Measurements from ENCODE around the gene CNIH3.

The CNIH3 gene

GRCh38 chr1:224782281-224783000 is 166.3 kb downstream of the CNIH3 start:
- DNase-seq: no peak

GRCh38 chr1:224783006-224783651 is 167.0 kb downstream of the CNIH3 start:
- no peak for DNase-seq

GRCh38 chr1:224784265-224785039 is 168.3 kb downstream of the CNIH3 start:
- no peak for DNase-seq

- no peak for DNase-seq
Measured at GRCh38 chr1:224785040-224785328, 168.9 kb downstream of the CNIH3 start.

GRCh38 chr1:224785622-224786021 is 169.5 kb downstream of the CNIH3 start:
- DNase-seq: no peak

- DNase-seq: no peak
Measured at GRCh38 chr1:224786533-224787250, 170.6 kb downstream of the CNIH3 start.

GRCh38 chr1:224789311-224789710 is 173.2 kb downstream of the CNIH3 start:
- DNase-seq: no peak
